ENCODE results near the gene ARHGAP1. TPM values are rescaled to one million over a fixed set of nuclear protein-coding genes. Genes with fewer than 3 reads are reported as not detected.
"Not testable (repeated sequence)": the region's sequence is repeated elsewhere in the genome, so short reads cannot be mapped to it uniquely, and the experiment has no call there.

Gene ARHGAP1
- total RNA-seq, 1 donor from 2014 or later, result 31.9 TPM

- Mint-ChIP-seq H3K4me1 (no peaks in the 10 kb centered on the region), H3K9me3 (no peaks in the 10 kb centered on the region), H3K36me3 (ENCODE audit: low read depth) (no peaks in the 10 kb centered on the region), H3K27ac (ENCODE audit: unreplicated experiment) (no peak overlapping the region), H3K4me3 (no peak overlapping the region), H3K27me3 (ENCODE audit: low read depth) (no peaks in the 10 kb centered on the region)
- TF ChIP-seq CTCF (conservative IDR thresholded peaks at IDR 0.05), result no peak
- no peak for DNase-seq (ENCODE audit: low read depth, low spot score)
Observed at GRCh38 chr11:46712874-46713576, 12.6 kb upstream of the ARHGAP1 start.

- no peak for TF ChIP-seq CTCF (conservative IDR thresholded peaks at IDR 0.05)
Observed at GRCh38 chr11:46711303-46711702, 10.9 kb upstream of the ARHGAP1 start.

GRCh38 chr11:46710821-46711269, 10.4 kb upstream of the ARHGAP1 start:
- Mint-ChIP-seq H3K27me3 (ENCODE audit: low read depth) (no peaks in the 10 kb centered on the region), H3K36me3 (ENCODE audit: low read depth) (peaks cover 2% of the 10 kb centered on the region), H3K27ac (ENCODE audit: unreplicated experiment) (peak overlapping the region; percentile 57), H3K9me3 (no peaks in the 10 kb centered on the region), H3K4me3 (no peak overlapping the region), H3K4me1 (no peaks in the 10 kb centered on the region)
- TF ChIP-seq CTCF (conservative IDR thresholded peaks at IDR 0.05), result no peak
- no peak for DNase-seq (ENCODE audit: low read depth, low spot score)

More at GRCh38 chr11:46711303-46711702, 10.9 kb upstream of the ARHGAP1 start:
- peak overlapping the region; percentile 57 for H3K27ac Mint-ChIP-seq (ENCODE audit: unreplicated experiment)
- no peak for DNase-seq (ENCODE audit: low read depth, low spot score)
- no peak overlapping the region for H3K4me3 Mint-ChIP-seq
- peaks cover 2% of the 10 kb centered on the region for H3K36me3 Mint-ChIP-seq (ENCODE audit: low read depth)
- H3K4me1 Mint-ChIP-seq, result no peaks in the 10 kb centered on the region
- no peaks in the 10 kb centered on the region for H3K27me3 Mint-ChIP-seq (ENCODE audit: low read depth)
- no peaks in the 10 kb centered on the region for H3K9me3 Mint-ChIP-seq

- not testable (repeated sequence) for H3K27me3 Mint-ChIP-seq (ENCODE audit: low read depth); H3K27ac Mint-ChIP-seq (ENCODE audit: unreplicated experiment); DNase-seq (ENCODE audit: low read depth, low spot score); H3K36me3 Mint-ChIP-seq (ENCODE audit: low read depth); H3K9me3 Mint-ChIP-seq; H3K4me3 Mint-ChIP-seq; H3K4me1 Mint-ChIP-seq
Observed at GRCh38 chr11:46709351-46709750, 8.9 kb upstream of the ARHGAP1 start.

- Mint-ChIP-seq H3K9me3 (no peaks in the 10 kb centered on the region), H3K27ac (ENCODE audit: unreplicated experiment) (peak overlapping the region; percentile 11), H3K4me1 (peaks cover 6% of the 10 kb centered on the region), H3K4me3 (no peak overlapping the region), H3K27me3 (ENCODE audit: low read depth) (no peaks in the 10 kb centered on the region), H3K36me3 (ENCODE audit: low read depth) (peaks cover 2% of the 10 kb centered on the region)
- TF ChIP-seq CTCF (conservative IDR thresholded peaks at IDR 0.05), result no peak
- no peak for DNase-seq (ENCODE audit: low read depth, low spot score)
Observed at GRCh38 chr11:46706886-46707285, 6.5 kb upstream of the ARHGAP1 start.

- Mint-ChIP-seq H3K27me3 (ENCODE audit: low read depth) (no peaks in the 10 kb centered on the region), H3K36me3 (ENCODE audit: low read depth) (peaks cover 2% of the 10 kb centered on the region), H3K4me3 (peak overlapping the region; percentile 34), H3K9me3 (no peaks in the 10 kb centered on the region), H3K27ac (ENCODE audit: unreplicated experiment) (no peak overlapping the region), H3K4me1 (peaks cover 19% of the 10 kb centered on the region)
- TF ChIP-seq CTCF (conservative IDR thresholded peaks at IDR 0.05), result no peak
- no peak for DNase-seq (ENCODE audit: low read depth, low spot score)
Observed at GRCh38 chr11:46705070-46705688, 4.8 kb upstream of the ARHGAP1 start.

Measured in neural crest cell (in vitro differentiated cells).